Astrocyte (in vitro differentiated cells and primary cell): ENCODE data around the gene MGAT5. TPM values are rescaled to one million over a fixed set of nuclear protein-coding genes. Genes with fewer than 3 reads are reported as not detected.

Experiments used
- DNase-seq: peaks from one replicate; pipeline ENCODE4 v3.0.0-alpha.2; 2010; ENCODE audit warnings: low read depth
- FAIRE-seq: peaks from 2 replicates; lab custom pipeline; 2011; peaks lifted over from hg19 to GRCh38; lab: Jason Lieb, UNC
- H2AFZ ChIP-seq: 2 replicates; pipeline ENCODE4 v1.6.0; 2012; ENCODE audit warnings: low read depth, low read length, inconsistent platforms
- H3K27ac ChIP-seq: 2 replicates; pipeline ENCODE4 v1.5.1; 2011; ENCODE audit warnings: low read depth, low read length, inconsistent platforms
- H3K27me3 ChIP-seq: 2 replicates; pipeline ENCODE4 v1.6.0; 2011; ENCODE audit warnings: low read length, inconsistent platforms; ENCODE audit not compliant: insufficient read depth
- H3K36me3 ChIP-seq: 2 replicates; pipeline ENCODE4 v1.5.1; 2011; ENCODE audit warnings: low read length, inconsistent platforms; ENCODE audit not compliant: insufficient read depth
- H3K4me1 ChIP-seq: 2 replicates; pipeline ENCODE4 v1.5.1; 2011; ENCODE audit warnings: low read length, inconsistent platforms; ENCODE audit not compliant: insufficient read depth
- H3K4me2 ChIP-seq: 2 replicates; pipeline ENCODE4 v1.6.0; 2012; ENCODE audit warnings: low read length, inconsistent platforms
- H3K4me3 ChIP-seq: 2 replicates; pipeline ENCODE4 v1.5.1; 2011; ENCODE audit warnings: low read depth, mild to moderate bottlenecking, low read length, inconsistent platforms; ENCODE audit not compliant: insufficient read depth
- H3K79me2 ChIP-seq: 2 replicates; pipeline ENCODE4 v1.6.0; 2012; ENCODE audit warnings: mild to moderate bottlenecking, low read length, inconsistent platforms; ENCODE audit not compliant: insufficient read depth
- H3K9ac ChIP-seq: 2 replicates; pipeline ENCODE4 v1.6.0; 2012; ENCODE audit warnings: mild to moderate bottlenecking, low read length, inconsistent platforms
- H3K9me3 ChIP-seq: 2 replicates; pipeline ENCODE4 v1.5.1; 2012; ENCODE audit warnings: low read depth, mild to moderate bottlenecking, low read length, inconsistent platforms; ENCODE audit not compliant: insufficient read depth
- H4K20me1 ChIP-seq: 2 replicates; pipeline ENCODE4 v1.6.0; 2012; ENCODE audit warnings: low read length, inconsistent platforms; ENCODE audit not compliant: insufficient read depth
- H3K27ac Mint-ChIP-seq: one replicate; pipeline ENCODE4 v1.8.0; 2021; ENCODE audit warnings: mild to moderate bottlenecking, mixed read lengths; ENCODE audit not compliant: unreplicated experiment
- H3K27me3 Mint-ChIP-seq: one replicate; pipeline ENCODE4 v1.8.0; 2021; ENCODE audit warnings: low read depth, mixed read lengths; ENCODE audit not compliant: unreplicated experiment
- H3K36me3 Mint-ChIP-seq: one replicate; pipeline ENCODE4 v1.8.0; 2021; ENCODE audit warnings: low read depth, mixed read lengths; ENCODE audit not compliant: unreplicated experiment
- H3K4me1 Mint-ChIP-seq: one replicate; pipeline ENCODE4 v1.8.0; 2021; ENCODE audit warnings: low read depth, mixed read lengths; ENCODE audit not compliant: unreplicated experiment
- H3K4me3 Mint-ChIP-seq: one replicate; pipeline ENCODE4 v1.8.0; 2021; ENCODE audit warnings: mild to moderate bottlenecking, moderate library complexity, mixed read lengths; ENCODE audit not compliant: unreplicated experiment
- H3K9me3 Mint-ChIP-seq: one replicate; pipeline ENCODE4 v1.8.0; 2021; ENCODE audit warnings: mild to moderate bottlenecking, mixed read lengths; ENCODE audit not compliant: unreplicated experiment
- CTCF ChIP-seq: IDR thresholded peaks from 2 replicates; pipeline ENCODE4 v1.5.1; 2011; ENCODE audit warnings: low read depth, mild to moderate bottlenecking, inconsistent platforms, low read length, moderate library complexity; ENCODE audit not compliant: insufficient read depth
- EZH2 ChIP-seq: IDR thresholded peaks from 2 replicates; pipeline ENCODE4 v1.6.1; 2012; ENCODE audit warnings: mild to moderate bottlenecking, low read length, inconsistent platforms; ENCODE audit not compliant: insufficient read depth
- total RNA-seq: library from RNA; stranded (reverse); gene quantifications from 2 replicates; pipeline ENCODE4 v1.2.1, GENCODE V29; 2021

MGAT5 gene
- total RNA-seq, 1 donor from 2014 or later = 80.2 TPM

GRCh38 chr2:134389381-134389780 lies 135.5 kb downstream of the MGAT5 start:
- no peaks in the 10 kb centered on the region for H3K27me3 ChIP-seq
- H4K20me1 ChIP-seq = no peaks in the 10 kb centered on the region
- H3K4me1 ChIP-seq = peaks cover 10% of the 10 kb centered on the region
- no peaks in the 10 kb centered on the region for H3K36me3 ChIP-seq
- TF ChIP-seq CTCF (no peak), EZH2 (no peak)
- no peak overlapping the region for H2AFZ ChIP-seq
- Mint-ChIP-seq H3K4me1 (peaks cover 12% of the 10 kb centered on the region), H3K4me3 (no peak overlapping the region), H3K9me3 (no peaks in the 10 kb centered on the region), H3K27me3 (no peaks in the 10 kb centered on the region), H3K27ac (no peak overlapping the region), H3K36me3 (peaks cover 2% of the 10 kb centered on the region)
- H3K79me2 ChIP-seq = no peaks in the 10 kb centered on the region
- H3K9me3 ChIP-seq = no peaks in the 10 kb centered on the region
- no peak for DNase-seq
- FAIRE-seq = no peak
- H3K9ac ChIP-seq = no peak overlapping the region
- no peak overlapping the region for H3K27ac ChIP-seq
- H3K4me3 ChIP-seq = no peak overlapping the region
- no peak overlapping the region for H3K4me2 ChIP-seq

- H3K36me3 Mint-ChIP-seq = peaks cover under 1% of the 10 kb centered on the region
- no peaks in the 10 kb centered on the region for H3K9me3 Mint-ChIP-seq
- H3K9ac ChIP-seq = no peak overlapping the region
- DNase-seq (peak; percentile 61), FAIRE-seq (no peak)
- peaks cover 10% of the 10 kb centered on the region for H3K4me1 ChIP-seq
- no peak overlapping the region for H3K27ac ChIP-seq
- H3K27me3 Mint-ChIP-seq = no peaks in the 10 kb centered on the region
- no peak overlapping the region for H3K4me3 Mint-ChIP-seq
- H3K79me2 ChIP-seq = no peaks in the 10 kb centered on the region
- TF ChIP-seq EZH2 (no peak), CTCF (no peak)
- peak overlapping the region; percentile 23 for H3K4me2 ChIP-seq
- no peaks in the 10 kb centered on the region for H3K36me3 ChIP-seq
- H2AFZ ChIP-seq = no peak overlapping the region
- H4K20me1 ChIP-seq = no peaks in the 10 kb centered on the region
- peaks cover 14% of the 10 kb centered on the region for H3K4me1 Mint-ChIP-seq
- no peaks in the 10 kb centered on the region for H3K27me3 ChIP-seq
- H3K4me3 ChIP-seq = no peak overlapping the region
- no peak overlapping the region for H3K27ac Mint-ChIP-seq
- H3K9me3 ChIP-seq = no peaks in the 10 kb centered on the region
Measured at GRCh38 chr2:134391751-134392160, 137.9 kb downstream of the MGAT5 start.

GRCh38 chr2:134392442-134393074 lies 138.7 kb downstream of the MGAT5 start:
- peaks cover 14% of the 10 kb centered on the region for H3K4me1 Mint-ChIP-seq
- Histone ChIP-seq H3K4me2 (no peak overlapping the region), H3K4me1 (peaks cover 10% of the 10 kb centered on the region), H3K27me3 (no peaks in the 10 kb centered on the region), H3K4me3 (no peak overlapping the region), H2AFZ (no peak overlapping the region), H3K9me3 (no peaks in the 10 kb centered on the region), H3K9ac (no peak overlapping the region), H4K20me1 (no peaks in the 10 kb centered on the region), H3K27ac (no peak overlapping the region), H3K36me3 (no peaks in the 10 kb centered on the region), H3K79me2 (no peaks in the 10 kb centered on the region)
- no peak for TF ChIP-seq EZH2
- no peak for TF ChIP-seq CTCF
- no peaks in the 10 kb centered on the region for H3K27me3 Mint-ChIP-seq
- H3K27ac Mint-ChIP-seq = no peak overlapping the region
- peaks cover 2% of the 10 kb centered on the region for H3K36me3 Mint-ChIP-seq
- DNase-seq (no peak), FAIRE-seq (no peak)
- H3K9me3 Mint-ChIP-seq = no peaks in the 10 kb centered on the region
- H3K4me3 Mint-ChIP-seq = no peak overlapping the region
